ENCODE measurements around the gene KCNIP4.
"Not testable (repeated sequence)": the region's sequence is repeated elsewhere in the genome, so short reads cannot be mapped to it uniquely, and the experiment has no call there.

KCNIP4 gene

DNA sequence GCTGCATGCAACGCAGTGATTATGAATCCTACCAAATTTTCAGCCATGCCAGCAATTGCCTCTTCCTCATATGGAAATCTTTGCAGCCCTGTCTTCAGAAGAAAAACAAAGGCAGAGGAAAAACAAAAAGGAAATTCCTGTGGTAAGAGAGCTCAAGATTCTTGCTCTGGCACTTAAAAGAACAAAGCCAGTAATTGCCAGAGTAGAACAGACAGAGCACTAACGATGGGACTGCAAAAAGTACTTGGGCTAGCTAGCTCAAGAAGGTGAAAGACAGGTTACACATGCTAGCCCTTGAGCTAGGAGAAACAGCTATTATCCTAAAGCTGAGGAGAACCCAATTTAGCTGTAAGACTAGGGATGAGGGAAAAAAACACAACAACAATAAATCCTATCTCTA is 582.3 kb downstream of the KCNIP4 start:
- no peak for DNase-seq (ENCODE audit: low read depth)

DNA sequence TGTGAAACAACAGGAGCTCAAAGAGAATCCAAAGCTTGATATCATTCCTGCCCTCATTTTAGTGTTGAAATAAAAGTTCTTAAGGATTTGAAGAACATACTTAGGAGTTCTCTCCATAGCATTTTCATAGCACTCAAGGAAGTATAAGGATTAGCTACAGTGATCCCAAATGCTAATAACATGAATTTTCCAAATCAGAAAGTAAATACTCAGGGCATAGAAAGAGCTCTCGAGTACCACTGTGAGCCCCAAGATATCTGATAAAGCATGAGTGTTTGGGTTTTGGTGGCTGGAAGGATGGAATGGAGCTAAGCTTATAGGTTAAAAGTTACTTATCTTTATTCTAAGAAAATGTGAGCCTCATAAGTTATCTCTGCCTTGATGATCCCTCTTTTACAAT is 584.9 kb downstream of the KCNIP4 start:
- DNase-seq (ENCODE audit: low read depth) = no peak

DNA sequence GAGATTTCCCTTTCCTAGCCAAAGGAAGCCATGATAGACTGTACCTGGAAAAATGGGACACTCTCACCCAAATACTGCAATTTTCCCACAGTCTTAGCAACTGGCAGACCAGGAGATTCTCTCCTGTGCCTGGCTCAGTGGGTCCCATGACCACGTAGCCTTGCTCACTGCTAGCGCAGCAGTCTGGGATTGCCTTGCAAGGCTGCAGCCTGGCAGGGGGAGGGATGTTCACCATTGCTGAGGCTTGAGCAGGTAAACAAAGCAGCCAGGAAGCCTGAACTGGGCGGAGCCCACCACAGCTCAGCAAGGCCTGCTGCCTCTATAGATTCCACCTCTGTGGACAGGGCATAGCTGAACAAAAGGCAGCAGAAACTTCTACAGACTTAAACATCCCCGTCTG is 596.2 kb downstream of the KCNIP4 start:
- not testable (repeated sequence) for DNase-seq (ENCODE audit: low read depth)

DNA sequence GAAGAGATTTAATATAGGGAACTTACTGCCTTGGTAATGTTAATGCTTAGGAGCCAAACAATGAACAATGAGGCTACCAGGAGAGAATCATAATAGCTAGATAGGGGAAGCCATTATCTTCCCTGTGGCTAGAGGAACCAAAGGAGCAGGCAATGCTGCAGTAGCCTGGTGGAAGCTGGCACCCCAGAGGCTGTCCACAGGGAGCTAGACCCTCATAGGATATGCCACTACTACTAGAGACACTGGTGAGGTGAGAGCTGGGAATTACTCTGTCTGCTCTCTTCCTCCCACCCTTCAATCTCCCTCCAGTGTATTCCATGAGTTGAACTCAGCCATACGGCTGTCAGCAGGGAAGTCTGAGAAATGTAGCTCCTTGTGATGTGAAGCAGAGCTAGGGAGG is 601.4 kb downstream of the KCNIP4 start:
- no peak for DNase-seq (ENCODE audit: low read depth)

DNA sequence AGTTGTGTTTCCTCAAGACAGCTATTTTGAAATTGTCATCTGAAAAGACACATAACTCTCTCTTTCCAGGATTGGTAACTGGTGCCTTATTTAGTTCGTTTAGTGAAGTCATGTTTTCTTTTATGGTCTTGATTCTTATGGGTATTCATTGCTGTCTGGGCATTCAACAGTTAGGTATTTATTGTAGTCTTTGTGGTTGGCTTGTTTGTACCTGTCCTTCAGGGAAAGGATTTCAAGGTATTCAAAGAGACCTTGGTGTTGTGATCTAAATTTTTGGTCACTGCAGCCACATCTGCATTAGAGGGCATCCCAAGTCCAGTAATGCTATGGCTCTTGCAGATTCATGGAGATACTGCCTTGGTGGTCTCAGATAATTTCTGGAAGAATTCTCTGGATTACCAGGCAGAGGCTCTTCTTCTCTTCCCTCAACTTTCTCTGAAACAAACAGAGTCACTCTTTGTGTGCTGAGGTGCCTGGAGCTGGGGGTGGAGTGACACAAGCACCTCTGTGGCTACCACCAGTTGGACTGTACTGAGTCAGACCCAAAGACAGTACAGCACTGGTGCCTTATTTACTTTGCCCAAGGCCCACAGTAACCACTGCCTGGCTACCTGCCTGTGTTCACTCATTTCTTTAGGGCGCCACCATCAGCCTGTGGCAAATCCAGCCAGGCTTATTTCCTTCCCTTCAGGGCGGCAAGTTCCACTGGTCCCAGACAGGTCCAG is 620.4 kb downstream of the KCNIP4 start:
- DNase-seq (ENCODE audit: low read depth) = no peak

DNA sequence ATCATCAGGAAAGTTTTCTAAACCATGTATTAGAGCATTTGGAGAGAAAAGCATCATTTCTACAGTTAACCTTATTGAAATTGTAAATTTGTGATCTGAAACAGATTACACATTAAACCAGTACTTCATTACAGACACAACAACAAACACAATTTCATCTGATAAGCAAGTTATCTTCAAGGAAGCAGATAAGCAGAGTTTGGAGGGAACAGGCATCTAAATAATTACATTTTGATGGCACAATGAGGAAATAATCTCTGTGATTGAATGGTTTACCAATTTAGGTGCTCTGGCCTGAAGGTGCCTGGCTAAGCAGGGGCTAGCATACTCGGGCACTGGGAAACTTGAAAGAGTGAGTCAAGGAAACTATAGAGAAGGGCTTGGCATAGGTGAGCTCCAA is 628.5 kb downstream of the KCNIP4 start:
- DNase-seq (ENCODE audit: low read depth) = no peak

DNA sequence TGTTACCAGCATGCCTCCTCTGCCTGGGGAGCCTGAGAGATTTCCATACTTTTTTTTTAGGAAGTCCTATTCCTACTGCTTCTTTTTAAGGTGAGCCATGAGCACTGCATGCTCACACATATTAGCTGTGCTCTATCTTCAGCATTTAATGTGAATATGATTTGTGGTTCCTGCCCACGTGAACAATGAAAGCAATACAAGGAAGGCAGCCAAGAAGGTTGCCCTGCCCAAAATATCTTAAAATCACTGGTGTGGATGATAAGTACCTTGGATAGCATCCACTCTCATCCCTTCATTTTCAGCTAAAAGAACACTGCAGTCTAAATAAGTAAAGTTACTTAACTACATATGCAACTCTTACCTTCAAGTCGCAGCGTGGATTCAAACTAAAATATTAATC is 640.9 kb downstream of the KCNIP4 start:
- no peak for DNase-seq (ENCODE audit: low read depth)

DNA sequence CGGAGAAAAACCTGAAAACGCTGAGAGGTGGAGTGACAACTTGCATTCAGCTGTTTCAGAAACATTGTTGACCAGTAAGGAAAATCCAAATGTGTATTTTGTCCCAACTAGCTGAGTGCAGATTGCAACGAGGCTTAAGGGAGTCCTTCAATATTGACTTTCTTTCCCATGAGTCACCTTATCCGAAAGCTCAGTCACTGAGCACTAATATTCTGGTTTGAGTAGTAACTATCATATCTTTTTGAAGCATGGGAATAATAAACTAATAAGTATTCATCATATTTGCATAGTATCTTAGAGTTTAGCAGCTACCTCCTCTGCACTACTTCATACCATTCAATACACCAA is 644.1 kb downstream of the KCNIP4 start:
- DNase-seq (ENCODE audit: low read depth) = no peak

DNA sequence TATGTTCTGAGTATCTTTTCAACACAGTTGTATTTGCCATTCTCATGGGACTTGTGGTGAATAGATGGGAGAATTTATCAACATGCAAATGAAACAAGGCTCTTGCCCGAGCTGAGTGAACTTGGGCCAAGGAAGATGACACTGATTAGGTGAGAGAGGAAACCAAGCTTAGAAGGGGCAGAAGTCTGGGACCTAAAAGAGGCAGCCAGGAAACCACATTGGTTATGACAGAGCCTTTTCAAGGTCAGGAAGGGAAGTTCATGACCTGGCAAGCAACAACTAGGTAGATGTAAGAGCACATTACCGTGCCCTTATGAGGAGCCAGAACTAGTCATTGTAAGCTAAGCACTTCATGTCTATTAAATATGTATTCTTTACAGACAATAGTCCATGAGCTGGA is 658.0 kb downstream of the KCNIP4 start:
- DNase-seq (ENCODE audit: low read depth) = no peak

DNA sequence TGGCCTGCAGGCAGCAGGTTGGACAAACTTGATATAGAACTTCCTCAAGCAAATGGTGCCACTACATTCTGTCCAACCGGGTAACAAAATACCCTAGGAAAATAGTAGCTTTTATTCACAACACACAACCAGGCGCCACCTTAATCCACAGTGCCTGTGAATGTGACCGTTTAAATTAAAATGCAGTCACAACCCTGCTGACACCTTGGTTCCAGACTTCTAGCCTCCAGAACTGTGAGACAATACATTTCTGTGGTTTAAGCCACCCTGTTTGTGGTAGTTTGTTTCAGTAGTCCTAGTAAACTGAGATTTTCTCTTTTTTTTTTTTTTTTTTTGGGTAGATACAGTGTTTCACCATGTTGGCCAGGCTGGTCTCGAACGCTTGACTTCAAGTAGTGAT is 672.5 kb downstream of the KCNIP4 start:
- DNase-seq (ENCODE audit: low read depth) = no peak

DNA sequence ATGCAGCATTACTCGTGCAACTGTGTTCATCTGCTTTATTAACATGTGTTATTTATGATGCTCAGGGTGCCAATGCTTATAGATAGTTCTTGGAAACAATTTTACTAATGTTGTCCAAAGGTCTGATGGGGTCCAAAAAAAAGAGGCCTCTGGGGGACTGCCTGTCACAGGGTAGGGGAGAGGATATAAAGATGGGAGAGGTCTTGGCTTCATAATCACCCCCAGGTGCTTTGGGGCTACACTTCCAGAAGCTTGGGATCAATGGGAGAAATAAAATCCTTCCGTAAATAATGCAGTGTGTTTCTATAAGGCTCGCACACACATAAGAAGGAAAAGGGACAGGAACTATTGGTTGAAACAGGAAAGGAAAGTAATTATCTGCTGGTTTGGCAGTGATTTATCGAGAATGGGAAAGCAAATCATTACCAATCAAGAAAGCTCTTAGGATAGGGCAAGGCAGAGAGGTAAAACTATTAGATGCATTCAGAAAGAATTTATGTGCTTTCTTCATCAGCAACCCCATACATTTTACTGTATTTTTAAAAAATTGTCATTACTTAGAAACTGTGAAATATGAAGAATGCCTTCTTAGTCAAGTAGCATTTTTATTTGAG is 677.0 kb downstream of the KCNIP4 start:
- no peak for DNase-seq (ENCODE audit: low read depth)

DNA sequence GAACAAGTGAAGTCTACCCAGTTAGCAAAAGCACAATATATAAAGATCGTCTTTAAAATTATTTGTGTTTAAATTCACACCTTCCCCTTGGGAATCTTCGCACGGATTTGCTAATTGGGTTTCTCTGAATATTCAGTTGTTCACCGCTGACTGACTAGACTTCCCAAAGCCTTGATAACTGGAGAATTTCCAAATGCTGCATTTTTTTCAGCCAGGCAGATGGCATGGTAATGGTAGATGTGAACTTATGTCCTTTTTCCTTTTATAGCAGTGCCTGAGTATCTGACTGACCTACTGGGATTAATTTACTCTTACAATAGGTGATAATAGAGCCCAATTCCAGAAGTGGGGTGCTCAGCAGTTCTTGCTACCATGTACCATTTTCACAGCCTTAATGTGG is 700.2 kb downstream of the KCNIP4 start:
- DNase-seq (ENCODE audit: low read depth) = no peak

DNA sequence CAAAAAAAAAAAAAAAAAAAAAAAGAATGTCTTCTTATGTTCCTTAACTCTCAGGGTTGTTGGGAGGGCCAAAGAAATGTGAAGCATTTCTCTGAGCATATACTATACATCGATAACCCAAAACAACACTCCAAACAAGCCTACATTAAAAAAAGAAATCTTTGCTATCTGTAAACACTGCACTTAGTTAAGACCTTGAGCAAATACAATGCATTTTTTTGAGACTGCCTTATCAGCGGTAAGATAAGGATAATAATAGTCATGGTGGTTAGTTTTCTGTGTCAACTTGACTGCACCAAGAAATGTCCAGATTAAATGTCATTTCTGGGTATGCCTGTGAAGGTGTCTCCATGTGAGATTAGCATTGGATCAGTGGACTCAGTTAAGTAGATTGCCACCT is 706.4 kb downstream of the KCNIP4 start:
- DNase-seq (ENCODE audit: low read depth) = no peak

DNA sequence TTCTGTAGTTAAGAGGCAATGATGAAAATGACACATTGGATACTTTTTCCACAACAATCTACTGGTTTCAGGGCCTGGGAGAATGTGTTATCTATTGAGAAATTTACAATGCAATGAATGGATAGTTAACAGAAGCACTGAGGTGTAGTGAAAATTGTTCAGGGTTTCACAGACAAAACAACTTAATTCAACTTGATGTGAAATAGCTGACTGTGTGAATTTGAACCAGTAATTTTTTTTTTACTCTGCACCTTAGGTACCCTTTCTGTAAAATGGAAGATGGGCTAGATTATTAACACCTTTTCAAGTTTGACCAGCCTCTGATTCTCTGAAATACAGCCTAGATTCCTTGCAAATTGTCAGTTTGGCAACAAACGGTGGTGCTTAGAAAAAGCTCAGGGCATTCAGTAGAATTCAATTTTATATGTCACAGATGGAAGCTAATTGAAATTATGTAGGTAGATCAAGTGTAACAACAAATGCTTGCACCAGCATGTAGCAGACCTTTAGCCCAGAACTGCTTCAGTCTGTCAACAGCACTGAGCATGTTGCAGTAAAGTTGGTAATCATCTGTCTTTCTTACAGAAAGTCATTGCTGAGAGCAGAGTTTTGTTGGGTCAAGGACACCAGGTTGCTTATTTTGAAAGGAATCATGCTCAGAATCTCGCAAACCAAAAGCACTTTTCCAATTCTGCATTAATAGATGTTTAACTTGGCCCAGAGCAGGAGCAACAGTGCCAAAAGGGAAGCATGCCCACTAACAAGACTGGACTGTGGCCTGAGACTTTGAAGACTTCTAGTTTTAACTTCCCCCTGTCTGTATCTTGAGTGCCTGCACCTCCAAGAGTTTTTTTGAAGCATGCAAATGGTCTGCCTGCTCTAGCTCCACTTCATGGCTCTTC is 721.7 kb downstream of the KCNIP4 start:
- DNase-seq (ENCODE audit: low read depth) = no peak

DNA sequence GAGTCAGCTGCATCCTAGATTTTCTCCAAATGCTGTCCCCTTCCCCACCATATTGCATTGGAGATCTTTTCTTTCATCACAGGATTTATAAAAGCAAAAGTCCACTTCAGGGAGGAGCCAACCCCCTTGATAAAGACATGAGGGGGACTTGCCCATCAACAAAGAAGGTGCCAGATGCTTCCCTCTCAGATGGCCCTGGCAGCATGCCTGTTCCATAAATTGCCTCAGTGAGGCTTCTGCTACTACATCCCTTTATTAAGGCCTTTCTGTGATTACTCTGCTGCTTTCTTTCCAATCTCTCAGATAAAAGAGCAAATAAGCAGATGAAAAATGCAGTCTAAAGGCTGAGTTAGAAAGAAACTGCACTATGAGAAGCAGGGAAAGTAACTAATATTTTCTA is 736.7 kb downstream of the KCNIP4 start:
- DNase-seq (ENCODE audit: low read depth) = no peak

DNA sequence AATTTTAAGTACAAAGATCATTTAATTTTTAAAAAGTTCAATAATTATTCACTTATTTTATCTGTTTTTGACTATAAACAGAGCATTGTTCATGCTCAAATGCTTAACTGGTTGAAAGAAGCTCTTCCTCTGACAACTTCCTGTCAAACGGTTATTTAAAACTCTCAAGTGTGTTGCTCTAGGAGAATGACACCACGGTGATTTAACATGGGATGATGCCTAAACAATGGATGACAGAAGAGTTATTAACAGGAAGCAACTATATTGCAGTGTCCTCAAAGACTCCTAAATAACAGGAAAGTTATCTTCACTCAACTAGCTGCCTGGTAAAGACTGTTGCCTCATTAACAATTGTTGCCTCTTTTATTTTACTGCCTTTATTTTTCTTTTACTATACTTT is 738.7 kb downstream of the KCNIP4 start:
- no peak for DNase-seq (ENCODE audit: low read depth)

DNA sequence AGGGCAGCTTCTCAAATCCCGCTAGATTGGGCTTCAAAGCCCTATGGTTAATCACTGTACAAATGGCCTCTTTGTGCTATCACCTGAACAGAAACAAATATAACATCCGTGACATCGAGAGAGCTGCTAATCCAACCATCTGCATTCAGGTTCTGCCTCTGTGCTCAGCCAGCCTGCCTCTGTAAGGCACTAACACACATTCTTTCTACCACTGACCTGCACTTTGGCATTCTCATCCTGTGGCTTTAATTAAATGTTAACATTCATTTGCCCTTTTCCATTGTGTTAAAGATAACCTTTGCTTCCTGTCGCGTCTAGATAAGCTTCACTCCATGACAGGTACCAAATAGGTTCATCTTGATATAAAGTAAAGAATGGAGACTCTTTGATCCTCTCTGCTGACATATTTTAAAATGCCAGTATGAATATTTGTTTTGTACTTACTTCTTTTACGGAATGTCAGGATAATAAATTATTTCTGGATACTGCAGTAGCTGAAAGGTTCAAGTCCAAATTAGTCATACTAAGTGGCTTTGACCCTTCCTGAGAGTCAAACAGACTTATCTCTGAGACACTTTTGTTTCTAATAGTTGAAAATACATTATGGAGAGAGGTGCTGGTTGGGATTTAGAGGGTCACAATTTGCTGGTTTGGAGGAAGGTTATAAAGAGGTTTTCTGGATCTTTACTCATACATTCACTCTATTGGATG is 742.6 kb downstream of the KCNIP4 start:
- no peak for DNase-seq (ENCODE audit: low read depth)

DNA sequence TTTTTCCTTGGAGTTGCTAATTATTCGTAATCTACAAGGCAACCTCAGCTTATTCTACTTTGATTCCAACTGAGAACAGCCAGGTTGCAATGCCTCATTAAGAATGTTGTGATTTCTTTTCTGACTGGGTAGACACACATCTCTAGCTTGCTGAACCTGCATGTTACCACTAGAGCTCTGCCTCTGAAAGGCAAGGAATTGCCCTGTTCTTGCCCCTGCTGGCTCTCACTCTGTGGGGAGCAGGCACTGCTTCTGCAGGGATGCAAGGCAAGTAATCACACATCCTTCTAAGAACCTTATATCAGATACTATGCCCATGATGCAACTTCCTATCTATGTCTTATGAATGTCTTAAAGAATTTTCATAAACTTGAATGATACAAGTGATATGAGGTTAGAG is 745.2 kb downstream of the KCNIP4 start:
- no peak for DNase-seq (ENCODE audit: low read depth)

DNA sequence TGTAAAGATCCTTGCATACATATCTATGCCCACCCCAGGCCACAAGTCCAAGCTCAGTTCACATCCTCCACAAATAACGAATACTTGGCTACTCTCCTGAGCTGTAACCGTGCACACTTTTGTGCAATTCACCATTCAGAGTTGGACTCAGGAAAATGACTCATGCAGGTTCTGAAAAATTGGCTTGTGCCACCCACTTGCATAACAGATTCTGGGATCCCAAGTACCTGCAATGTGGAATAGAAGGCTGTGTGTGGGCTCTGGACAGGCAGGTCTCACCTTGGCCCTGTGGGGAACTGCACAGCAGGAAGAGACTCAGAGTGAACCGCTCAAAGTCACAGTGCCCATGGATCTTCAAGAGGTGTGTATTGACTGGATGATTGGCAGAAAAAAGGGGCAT is 745.6 kb downstream of the KCNIP4 start:
- DNase-seq (ENCODE audit: low read depth) = no peak

DNA sequence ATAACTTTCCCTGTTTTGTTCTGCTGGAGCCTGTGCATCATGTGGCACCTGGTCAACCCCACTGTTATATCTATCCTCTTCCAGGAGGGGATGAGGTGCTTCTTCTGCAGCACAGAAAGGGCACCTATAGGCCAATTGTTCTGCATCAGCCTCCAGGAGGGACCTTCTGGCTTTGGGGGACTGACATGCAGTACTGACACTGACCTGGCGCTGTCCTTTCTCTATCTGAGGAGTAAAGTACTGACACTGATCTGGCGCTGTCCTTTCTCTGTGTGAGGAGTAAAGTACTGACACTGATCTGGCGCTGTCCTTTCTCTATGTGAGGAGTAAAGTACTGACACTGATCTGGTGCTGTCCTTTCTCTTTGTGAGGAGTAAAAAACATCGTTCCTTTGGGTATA is 749.9 kb downstream of the KCNIP4 start:
- no peak for DNase-seq (ENCODE audit: low read depth)

DNA sequence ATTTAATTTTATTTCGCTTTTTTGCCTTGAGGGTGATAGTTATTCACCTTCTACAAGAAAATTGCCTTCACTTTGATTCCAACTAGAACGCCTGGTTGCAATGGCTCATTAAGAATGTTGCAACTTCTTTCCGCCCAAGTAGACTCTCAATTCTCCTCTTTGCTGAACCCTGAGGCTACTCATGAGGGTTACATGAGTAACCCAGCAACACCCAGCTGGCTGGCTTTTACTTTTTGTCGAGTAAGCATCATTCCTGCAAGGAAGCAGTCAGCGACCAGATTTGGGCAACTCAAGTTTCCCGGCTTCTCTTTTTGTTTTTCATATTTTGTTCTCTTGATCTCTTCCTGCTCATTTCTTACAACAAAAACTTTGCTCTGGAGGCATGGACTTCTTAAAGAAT is 752.9 kb downstream of the KCNIP4 start:
- no peak for DNase-seq (ENCODE audit: low read depth)

DNA sequence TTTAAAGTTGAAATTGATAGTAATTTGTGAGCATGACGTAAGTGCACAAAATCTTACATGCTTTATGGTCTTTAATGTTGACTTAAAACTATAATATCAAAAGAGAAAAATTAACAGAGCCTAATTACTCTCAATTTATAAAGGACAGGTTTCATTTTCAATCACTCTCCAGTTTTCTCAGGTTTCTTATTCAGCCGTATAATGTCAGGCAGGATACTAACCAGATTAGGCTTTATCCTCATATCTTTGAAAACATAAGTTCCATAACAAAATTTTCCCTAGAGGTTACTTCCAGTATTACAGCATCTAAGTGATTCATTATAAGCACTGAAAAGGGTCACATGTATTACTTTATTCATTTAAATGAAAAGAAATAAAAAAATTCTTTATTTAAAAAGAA is 756.2 kb downstream of the KCNIP4 start:
- no peak for DNase-seq (ENCODE audit: low read depth)

DNA sequence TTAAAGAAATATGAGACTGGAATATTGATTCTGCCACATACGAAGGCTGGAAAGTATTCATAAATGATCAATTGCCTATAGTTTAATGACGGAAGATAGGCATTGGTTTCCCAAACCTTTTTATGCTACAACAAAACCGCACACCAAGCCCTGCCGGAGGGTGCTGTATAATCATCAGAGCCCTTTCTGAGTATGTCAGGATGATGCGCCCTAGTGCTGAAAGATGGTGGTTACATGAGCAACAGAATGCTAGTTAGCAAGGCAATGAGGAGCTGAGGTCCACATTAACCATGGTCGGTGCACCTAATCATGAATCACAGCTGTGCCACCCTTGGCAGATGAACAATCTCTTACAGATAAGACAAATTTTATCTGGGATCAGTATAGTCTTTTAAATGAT is 757.3 kb downstream of the KCNIP4 start:
- no peak for DNase-seq (ENCODE audit: low read depth)
